Measurements from ENCODE around the gene SENP3. TPM values are rescaled to one million over a fixed set of nuclear protein-coding genes. Genes with fewer than 3 reads are reported as not detected.

Gene SENP3
- total RNA-seq, 1 donor from 2014 or later = 30.8 TPM

GRCh38 chr17:7620835-7621234 is 59.1 kb downstream of the SENP3 start:
- no peak for ATAC-seq (ENCODE audit: poor library complexity)
- intact Hi-C loops (cut with DNase I) = no loop called here
- DNase-seq = no peak

Other genes starting within 250 kb of the SENP3 start
- 68.8 TPM for gene GPS2, start 246.6 kb upstream of the SENP3 start, total RNA-seq
- 26.2 TPM for gene NEURL4, start 232.6 kb upstream of the SENP3 start, total RNA-seq
- gene ACAP1, start 225.4 kb upstream of the SENP3 start, total RNA-seq = 14.9 TPM
- 4.4 TPM for gene KCTD11, start 209.8 kb upstream of the SENP3 start, total RNA-seq
- gene TMEM95, start 206.8 kb upstream of the SENP3 start, total RNA-seq = not detected
- gene TNK1, start 180.8 kb upstream of the SENP3 start, total RNA-seq = 2.1 TPM
- 14.0 TPM for gene PLSCR3, start 167.4 kb upstream of the SENP3 start, total RNA-seq
- 61.5 TPM for gene TMEM256, start 157.8 kb upstream of the SENP3 start, total RNA-seq
- 5.8 TPM for gene NLGN2, start 154.1 kb upstream of the SENP3 start, total RNA-seq
- gene SPEM1, start 141.6 kb upstream of the SENP3 start, total RNA-seq = not detected
- not detected for gene SPEM2, start 136.3 kb upstream of the SENP3 start, total RNA-seq
- gene SPEM3, start 133.1 kb upstream of the SENP3 start, total RNA-seq = not detected
- gene TMEM102, start 126.5 kb upstream of the SENP3 start, total RNA-seq = 1.7 TPM
- gene FGF11, start 122.4 kb upstream of the SENP3 start, total RNA-seq = 9.8 TPM
- 9.8 TPM for gene CHRNB1, start 116.9 kb upstream of the SENP3 start, total RNA-seq
- 60.3 TPM for gene ZBTB4, start 82.3 kb upstream of the SENP3 start, total RNA-seq
- gene SLC35G6, start 80.5 kb upstream of the SENP3 start, total RNA-seq = not detected
- gene POLR2A, start 77.6 kb upstream of the SENP3 start, total RNA-seq = 32.9 TPM
- 34.6 TPM for gene TNFSF12, start 12.9 kb upstream of the SENP3 start, total RNA-seq
- gene TNFSF13, start 3.2 kb upstream of the SENP3 start, total RNA-seq = 8.3 TPM
- 32.0 TPM for gene CD68, start 17.7 kb downstream of the SENP3 start, total RNA-seq
- gene MPDU1, start 21.9 kb downstream of the SENP3 start, total RNA-seq = 25.9 TPM
- gene SOX15, start 28.2 kb downstream of the SENP3 start, total RNA-seq = 0.91 TPM
- 101 TPM for gene FXR2, start 53.0 kb downstream of the SENP3 start, total RNA-seq
- 80.0 TPM for gene SAT2, start 65.9 kb downstream of the SENP3 start, total RNA-seq
- 0.54 TPM for gene SHBG, start 68.2 kb downstream of the SENP3 start, total RNA-seq
- 3.1 TPM for gene ATP1B2, start 89.0 kb downstream of the SENP3 start, total RNA-seq
- gene TP53, start 125.6 kb downstream of the SENP3 start, total RNA-seq = 11.5 TPM
- 4.2 TPM for gene WRAP53, start 126.6 kb downstream of the SENP3 start, total RNA-seq
- gene EFNB3, start 143.3 kb downstream of the SENP3 start, total RNA-seq = 0.13 TPM
- not detected for gene DNAH2, start 155.8 kb downstream of the SENP3 start, total RNA-seq

All from Right ventricle myocardium superior (tissue), 1 donor.